ENCODE results near the gene GNAT1. TPM values are rescaled to one million over a fixed set of nuclear protein-coding genes. Genes with fewer than 3 reads are reported as not detected.
A peak's percentile ranks its signal among the peaks of the same experiment; 100 is the strongest.

Gene GNAT1
- total and polyA plus RNA-seq, 2 of the 13 experiments (the other 11 are each of a cell fraction or from before 2014, with no cell fraction given): 0.15 TPM; not detected in 1

DNA sequence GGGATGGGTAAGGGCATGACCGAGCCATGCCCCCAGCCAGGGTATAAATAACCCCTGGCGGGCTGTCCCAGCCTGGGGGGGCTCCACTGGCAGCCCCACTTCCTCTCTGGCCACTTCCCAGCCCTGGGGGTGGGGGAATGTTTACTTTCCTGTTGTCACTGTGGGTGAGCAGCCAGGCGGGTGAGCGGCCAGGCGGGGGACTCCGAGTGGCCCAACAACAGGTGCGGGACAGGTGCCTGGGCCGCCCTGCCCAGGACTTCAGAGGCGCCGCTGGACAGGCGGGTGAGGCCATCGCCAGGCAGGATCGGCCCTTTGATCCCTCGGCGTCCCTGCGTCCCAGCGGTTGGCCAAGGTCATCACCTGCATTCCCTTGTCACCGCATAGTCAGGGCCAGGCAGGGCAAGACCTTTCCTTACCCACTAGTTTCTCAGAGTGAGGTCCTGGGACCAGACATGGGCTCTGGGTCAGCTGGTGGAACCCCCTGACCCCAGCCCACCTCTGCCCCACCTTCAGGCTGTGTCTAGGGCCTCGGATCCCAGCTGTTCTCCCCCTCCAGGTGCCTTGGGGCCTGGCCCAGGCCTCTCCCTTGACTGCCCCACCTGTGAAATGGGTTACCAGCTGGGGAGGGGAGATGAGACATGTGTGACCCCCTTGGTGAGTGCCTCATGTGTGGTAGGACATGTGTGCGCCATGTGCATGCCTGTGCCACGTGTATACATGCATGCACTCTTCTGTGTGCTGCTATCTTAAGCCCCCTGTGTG, 19.7 kb upstream of the GNAT1 start (continued):
- TF ChIP-seq, protein P1, sequence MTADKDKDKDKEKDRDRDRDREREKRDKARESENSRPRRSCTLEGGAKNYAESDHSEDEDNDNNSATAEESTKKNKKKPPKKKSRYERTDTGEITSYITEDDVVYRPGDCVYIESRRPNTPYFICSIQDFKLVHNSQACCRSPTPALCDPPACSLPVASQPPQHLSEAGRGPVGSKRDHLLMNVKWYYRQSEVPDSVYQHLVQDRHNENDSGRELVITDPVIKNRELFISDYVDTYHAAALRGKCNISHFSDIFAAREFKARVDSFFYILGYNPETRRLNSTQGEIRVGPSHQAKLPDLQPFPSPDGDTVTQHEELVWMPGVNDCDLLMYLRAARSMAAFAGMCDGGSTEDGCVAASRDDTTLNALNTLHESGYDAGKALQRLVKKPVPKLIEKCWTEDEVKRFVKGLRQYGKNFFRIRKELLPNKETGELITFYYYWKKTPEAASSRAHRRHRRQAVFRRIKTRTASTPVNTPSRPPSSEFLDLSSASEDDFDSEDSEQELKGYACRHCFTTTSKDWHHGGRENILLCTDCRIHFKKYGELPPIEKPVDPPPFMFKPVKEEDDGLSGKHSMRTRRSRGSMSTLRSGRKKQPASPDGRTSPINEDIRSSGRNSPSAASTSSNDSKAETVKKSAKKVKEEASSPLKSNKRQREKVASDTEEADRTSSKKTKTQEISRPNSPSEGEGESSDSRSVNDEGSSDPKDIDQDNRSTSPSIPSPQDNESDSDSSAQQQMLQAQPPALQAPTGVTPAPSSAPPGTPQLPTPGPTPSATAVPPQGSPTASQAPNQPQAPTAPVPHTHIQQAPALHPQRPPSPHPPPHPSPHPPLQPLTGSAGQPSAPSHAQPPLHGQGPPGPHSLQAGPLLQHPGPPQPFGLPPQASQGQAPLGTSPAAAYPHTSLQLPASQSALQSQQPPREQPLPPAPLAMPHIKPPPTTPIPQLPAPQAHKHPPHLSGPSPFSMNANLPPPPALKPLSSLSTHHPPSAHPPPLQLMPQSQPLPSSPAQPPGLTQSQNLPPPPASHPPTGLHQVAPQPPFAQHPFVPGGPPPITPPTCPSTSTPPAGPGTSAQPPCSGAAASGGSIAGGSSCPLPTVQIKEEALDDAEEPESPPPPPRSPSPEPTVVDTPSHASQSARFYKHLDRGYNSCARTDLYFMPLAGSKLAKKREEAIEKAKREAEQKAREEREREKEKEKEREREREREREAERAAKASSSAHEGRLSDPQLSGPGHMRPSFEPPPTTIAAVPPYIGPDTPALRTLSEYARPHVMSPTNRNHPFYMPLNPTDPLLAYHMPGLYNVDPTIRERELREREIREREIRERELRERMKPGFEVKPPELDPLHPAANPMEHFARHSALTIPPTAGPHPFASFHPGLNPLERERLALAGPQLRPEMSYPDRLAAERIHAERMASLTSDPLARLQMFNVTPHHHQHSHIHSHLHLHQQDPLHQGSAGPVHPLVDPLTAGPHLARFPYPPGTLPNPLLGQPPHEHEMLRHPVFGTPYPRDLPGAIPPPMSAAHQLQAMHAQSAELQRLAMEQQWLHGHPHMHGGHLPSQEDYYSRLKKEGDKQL (CRISPR knock-in tag; IDR thresholded peaks at IDR 0.05; ENCODE audit: low read depth): peak; percentile 97
- peak; percentile 74; the same call in 1 of the 2 replicates for TF ChIP-seq SIX4 (CRISPR knock-in tag; IDR thresholded peaks at IDR 0.05)
- peak; percentile 57; the same call in 1 of the 2 replicates for TF ChIP-seq GLI4 (CRISPR knock-in tag; IDR thresholded peaks at IDR 0.05; ENCODE audit: borderline replicate concordance)
- peak; percentile 33; the same call in 1 of the 2 replicates for TF ChIP-seq FOXK2 (IDR thresholded peaks at IDR 0.05)
- peak; percentile 98 for TF ChIP-seq AHR (CRISPR knock-in tag; IDR thresholded peaks at IDR 0.05)
- TF ChIP-seq, protein P2, sequence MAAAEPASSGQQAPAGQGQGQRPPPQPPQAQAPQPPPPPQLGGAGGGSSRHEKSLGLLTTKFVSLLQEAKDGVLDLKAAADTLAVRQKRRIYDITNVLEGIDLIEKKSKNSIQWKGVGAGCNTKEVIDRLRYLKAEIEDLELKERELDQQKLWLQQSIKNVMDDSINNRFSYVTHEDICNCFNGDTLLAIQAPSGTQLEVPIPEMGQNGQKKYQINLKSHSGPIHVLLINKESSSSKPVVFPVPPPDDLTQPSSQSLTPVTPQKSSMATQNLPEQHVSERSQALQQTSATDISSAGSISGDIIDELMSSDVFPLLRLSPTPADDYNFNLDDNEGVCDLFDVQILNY (CRISPR knock-in tag; conservative IDR thresholded peaks at IDR 0.05): 0 out of 2 replicates have a peak, but pooled peaks have one; percentile 42
- peak; percentile 76 for TF ChIP-seq NR2C2 (CRISPR knock-in tag; IDR thresholded peaks at IDR 0.05; ENCODE audit: borderline replicate concordance)
- TF ChIP-seq, protein P3, sequence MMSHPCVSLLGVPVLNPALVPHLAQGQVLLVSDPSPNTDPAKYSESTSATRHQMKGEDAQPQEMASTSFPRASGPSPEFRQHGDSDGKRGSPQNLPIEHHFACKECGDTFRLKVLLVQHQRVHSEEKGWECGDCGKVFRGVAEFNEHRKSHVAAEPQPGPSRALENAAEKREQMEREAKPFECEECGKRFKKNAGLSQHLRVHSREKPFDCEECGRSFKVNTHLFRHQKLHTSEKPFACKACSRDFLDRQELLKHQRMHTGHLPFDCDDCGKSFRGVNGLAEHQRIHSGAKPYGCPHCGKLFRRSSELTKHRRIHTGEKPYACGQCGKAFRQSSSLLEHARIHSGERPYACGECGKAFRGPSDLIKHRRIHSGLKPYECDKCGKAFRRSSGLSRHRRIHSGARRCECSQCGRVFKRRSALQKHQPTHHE (CRISPR knock-in tag; IDR thresholded peaks at IDR 0.05; ENCODE audit: borderline replicate concordance): no peak; the same call in 1 of the 2 replicates
- TF ChIP-seq, protein P4, sequence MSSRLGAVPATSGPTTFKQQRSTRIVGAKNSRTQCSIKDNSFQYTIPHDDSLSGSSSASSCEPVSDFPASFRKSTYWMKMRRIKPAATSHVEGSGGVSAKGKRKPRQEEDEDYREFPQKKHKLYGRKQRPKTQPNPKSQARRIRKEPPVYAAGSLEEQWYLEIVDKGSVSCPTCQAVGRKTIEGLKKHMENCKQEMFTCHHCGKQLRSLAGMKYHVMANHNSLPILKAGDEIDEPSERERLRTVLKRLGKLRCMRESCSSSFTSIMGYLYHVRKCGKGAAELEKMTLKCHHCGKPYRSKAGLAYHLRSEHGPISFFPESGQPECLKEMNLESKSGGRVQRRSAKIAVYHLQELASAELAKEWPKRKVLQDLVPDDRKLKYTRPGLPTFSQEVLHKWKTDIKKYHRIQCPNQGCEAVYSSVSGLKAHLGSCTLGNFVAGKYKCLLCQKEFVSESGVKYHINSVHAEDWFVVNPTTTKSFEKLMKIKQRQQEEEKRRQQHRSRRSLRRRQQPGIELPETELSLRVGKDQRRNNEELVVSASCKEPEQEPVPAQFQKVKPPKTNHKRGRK (CRISPR knock-in tag; IDR thresholded peaks at IDR 0.05): no peak
- TF ChIP-seq KDM3A (CRISPR knock-in tag; IDR thresholded peaks at IDR 0.05; ENCODE audit: low read depth): peak; percentile 98
- TF ChIP-seq ZMYM3 (CRISPR knock-in tag; IDR thresholded peaks at IDR 0.05): peak; percentile 95
- TF ChIP-seq ZNF264 (CRISPR knock-in tag; IDR thresholded peaks at IDR 0.05): peak; percentile 95
- TF ChIP-seq SYNCRIP (IDR thresholded peaks at IDR 0.05; ENCODE audit: insufficient read depth, low read depth, low read length): no peak
- 0 out of 2 replicates have a peak, but pooled peaks have one; percentile 81 for TF ChIP-seq ZNF546 (CRISPR knock-in tag; conservative IDR thresholded peaks at IDR 0.05)
- TF ChIP-seq RFXANK (CRISPR knock-in tag; IDR thresholded peaks at IDR 0.05): peak; percentile 74; the same call in 1 of the 2 replicates

All from HepG2 (cell line).